ENCODE results near the gene NUDT4. TPM values are rescaled to one million over a fixed set of nuclear protein-coding genes. Genes with fewer than 3 reads are reported as not detected.
A peak's percentile ranks its signal among the peaks of the same experiment; 100 is the strongest.
"Not testable (repeated sequence)": the region's sequence is repeated elsewhere in the genome, so short reads cannot be mapped to it uniquely, and the experiment has no call there.

NUDT4 gene
- total RNA-seq, 1 experiment from 2014 or later, result 42.9 TPM

DNA sequence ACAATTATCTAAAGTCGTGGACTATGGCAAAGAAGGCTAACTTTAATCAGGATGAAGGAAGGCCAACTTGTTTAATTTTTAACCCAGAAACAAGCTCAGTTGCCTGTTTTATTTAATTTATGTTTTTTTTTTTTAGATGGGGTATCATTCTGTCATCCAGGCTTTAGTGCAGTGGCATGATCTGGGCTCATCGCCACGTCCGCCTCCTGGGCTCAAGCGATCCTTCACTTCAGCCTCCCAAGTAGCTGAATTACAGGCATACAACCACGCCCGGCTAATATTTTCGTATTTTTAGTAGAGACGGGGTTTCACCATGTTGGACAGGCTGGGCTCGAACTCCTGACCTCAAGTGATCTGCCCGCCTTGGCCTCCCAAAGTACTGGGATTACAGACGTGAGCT is 19.7 kb downstream of the NUDT4 start:
- DNase-seq (ENCODE audit: low read depth), result no peak

DNA sequence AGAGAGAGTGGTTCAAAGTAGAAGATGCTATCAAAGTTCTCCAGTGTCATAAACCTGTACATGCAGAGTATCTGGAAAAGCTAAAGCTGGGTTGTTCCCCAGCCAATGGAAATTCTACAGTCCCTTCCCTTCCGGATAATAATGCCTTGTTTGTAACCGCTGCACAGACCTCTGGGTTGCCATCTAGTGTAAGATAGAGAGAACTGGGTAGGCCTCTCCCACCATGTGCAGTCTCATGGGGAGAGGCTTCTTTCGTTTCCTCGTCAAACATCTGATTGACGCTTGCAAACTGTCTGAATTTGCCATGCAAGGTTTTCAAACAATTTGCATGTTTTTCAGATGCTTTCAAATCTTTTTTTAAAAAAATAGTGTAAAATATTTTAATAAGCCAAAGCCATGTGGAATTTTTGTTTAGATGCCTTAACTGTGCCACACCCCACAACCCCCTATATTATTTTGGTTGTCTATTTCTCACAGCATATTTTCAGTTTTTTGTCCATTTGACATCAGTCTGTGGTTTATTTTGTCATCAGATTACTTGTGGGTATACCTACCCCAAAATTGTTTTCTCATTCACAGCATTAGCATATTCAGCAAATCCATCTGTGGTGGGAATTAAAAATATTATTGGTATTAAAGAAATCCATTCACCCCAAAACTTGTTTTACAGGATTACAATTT is 21.6 kb downstream of the NUDT4 start:
- not testable (repeated sequence) for DNase-seq (ENCODE audit: low read depth)

DNA sequence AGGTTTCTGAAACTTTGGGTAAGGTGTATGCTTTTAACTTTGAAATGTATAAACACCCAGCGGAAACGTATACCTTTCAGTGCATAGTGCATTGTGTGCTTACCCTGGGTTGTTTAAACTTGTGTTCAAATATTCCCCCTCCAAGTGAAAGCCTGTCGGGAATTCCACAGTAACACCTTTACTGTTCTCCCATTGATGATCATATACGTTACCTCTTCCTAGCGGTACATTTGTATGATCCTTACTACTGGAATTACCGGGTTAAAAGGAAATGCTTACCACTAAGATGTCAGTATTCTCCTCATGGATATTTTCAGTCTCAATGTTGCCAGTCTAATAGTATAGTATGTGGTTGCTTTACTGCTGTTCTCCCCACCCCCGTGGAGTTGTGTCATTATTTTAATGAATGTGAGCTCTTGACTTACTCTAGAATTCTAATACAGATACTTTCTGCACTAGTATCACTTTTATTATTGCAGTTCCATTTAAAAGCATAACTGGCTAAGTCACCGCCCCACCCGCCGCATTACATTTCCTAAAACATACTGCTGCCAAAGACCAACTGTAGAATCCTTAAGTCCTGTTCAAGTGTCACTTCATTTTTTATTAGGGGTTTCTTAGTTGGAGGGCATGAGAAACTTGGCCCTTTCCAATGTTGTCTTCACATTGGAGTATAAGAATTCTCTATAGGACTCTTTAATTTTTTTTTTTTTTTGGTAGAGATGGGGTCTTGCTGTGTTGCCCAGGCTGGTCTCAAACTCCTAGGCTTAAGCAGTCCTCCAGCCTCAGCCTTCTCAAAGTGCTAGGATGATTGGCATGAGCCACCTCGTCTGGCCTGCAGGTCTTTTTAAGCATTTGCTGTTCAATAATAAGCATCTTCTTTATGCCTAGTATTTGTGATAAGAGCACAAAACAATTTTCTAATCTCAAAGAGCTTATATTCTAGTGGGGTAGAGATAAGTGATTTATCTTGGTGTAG is 24.9 kb downstream of the NUDT4 start:
- DNase-seq (ENCODE audit: low read depth), result no peak

DNA sequence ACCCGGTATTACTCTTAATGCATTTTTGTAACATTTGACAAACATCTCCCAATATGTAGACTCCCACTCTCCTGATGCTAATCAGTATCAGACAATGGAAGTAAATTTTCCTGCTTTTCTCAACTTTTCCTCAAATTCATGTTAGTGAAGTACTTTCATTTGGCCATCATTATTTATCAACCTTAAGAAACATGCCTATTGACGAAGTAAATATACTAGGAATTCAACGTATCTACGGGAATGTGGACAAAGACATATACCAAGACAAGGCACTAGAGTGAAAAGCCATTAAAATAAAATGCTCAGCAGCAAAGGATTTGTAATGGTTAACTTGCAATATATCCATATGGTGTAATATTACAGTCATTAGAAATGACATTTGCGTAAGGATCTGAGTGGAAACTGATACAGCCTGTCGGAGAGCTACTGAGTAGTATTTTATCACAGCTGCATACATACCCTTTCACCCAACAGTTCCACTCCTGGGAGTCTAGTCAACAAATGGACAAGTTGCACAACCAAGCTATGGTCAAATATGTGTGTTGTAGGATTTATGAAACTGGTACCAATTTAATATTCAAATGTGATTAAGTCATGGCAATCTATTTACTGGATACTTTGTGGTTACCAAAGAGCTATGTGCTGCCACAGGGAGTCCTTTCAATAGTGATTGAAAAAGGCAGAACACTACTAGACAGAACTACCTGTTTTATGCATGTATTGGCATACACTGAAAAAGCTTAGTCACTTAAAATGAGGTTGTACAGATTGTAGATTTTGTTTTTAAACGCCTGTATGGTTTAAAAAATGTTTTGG is 26.5 kb downstream of the NUDT4 start:
- DNase-seq (ENCODE audit: low read depth), result no peak

DNA sequence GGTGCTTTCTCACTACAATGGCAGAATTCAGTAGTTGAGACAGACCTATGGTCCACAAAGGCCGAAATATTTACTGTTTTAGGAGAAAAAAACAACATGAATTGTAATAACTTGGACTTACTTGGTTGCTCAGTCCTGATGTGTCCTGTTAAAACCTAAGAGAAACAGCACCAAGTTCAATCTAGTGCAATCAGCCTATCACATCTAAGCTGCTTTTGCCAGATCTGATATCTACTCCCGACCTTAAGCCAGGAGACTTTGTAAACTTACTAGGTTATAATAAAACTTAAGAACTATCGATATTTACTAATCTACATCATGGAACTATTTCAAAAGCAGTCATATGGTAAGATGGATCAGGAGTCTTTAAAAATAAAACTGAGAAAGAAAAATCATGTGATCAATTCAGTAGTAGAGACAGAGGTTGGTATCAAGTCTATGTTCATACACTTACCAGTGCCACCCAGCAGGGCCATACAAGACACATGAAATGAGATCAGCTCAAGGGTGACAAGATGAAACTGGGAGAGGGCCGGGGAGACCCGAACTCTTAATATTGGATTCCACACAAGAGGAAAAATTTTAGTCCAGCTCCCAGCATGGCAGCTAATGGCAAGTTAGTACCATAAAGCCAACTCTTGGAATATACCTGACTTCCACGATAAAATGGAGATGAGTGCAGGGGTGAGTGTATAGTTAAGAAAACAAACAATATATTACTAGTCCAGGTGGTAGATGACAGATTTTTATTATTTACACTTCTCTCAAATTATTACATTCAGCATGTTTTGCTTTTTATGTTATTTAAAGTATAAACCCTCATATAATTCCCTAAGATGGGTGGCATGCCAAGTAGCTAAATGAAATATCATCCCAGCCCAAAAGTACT is 27.5 kb downstream of the NUDT4 start:
- DNase-seq (ENCODE audit: low read depth), result no peak

DNA sequence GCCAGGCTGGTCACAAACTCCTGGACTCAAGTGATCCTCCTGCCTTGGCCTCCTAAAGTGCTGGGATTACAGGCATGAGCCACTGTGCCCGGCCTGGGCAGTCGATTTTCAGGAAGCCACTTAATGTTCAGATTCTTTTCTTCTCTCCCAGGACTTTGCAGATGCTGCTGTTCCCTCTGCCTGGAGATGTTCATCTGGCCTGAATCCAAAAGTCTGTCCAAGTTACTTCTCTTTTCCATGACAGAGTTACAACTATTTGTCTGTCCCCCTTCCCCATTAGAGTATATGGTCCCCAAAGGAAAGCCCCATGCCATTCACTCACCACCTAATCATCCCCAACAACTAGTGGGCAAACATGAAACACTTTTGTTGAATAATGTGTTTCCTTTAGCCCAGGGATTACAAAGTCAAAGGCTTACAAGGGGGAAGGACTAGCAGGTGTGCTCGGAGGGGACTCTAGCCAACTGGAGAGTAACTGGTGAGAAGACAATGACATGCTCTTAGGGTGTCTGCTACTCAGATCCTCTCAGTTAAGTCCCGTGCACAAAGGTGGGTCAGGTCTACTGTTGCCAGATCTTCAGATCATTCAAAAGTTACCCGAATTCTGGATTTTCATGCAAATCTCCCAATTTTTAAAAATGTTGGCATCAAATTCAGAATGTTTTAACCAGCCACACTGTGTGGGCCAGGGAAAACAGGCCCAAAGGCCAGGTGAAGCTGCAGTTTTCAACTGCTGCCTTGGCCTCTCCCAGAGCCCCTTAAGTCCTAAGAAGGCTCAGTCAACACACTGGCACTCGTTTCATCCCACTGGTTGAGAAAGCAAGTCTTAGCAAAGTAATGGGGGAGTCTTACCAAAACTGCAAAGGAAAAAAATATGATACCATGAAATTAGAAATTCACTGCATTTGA is 29.6 kb downstream of the NUDT4 start:
- no peak for DNase-seq (ENCODE audit: low read depth)

DNA sequence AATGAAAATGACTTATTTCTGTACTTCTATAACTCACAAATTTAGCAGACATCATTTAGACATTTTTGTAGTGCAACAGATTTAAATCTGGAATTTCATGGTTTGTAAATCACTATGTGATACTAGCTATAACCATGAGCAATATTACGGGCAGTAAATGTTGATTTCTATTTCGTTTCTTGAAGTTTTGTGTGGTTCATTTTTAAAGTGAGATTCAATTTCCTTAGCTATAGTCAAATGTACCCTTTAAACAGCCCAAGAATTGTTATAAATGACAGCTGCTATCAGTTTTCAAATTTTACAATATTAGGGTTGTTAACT is 30.2 kb downstream of the NUDT4 start:
- no peak for DNase-seq (ENCODE audit: low read depth)

DNA sequence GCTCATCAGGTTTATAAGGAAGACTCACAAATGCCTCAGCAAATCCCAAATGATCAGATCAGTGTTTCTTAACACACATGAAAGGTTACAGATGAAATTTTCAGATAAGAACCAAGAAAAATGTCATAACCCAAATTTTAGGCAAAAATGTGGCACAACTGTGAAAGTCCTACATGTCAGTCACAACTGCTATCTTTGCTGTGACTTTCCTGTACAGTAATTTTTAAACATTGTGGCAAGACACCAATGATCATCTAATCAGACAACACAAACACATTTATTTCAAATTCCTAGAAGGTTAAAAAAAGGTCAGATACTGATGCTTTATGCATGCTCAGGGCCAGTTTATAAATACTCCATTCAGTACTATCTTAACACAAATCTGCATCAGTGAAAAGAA is 31.1 kb downstream of the NUDT4 start:
- no peak for DNase-seq (ENCODE audit: low read depth)

DNA sequence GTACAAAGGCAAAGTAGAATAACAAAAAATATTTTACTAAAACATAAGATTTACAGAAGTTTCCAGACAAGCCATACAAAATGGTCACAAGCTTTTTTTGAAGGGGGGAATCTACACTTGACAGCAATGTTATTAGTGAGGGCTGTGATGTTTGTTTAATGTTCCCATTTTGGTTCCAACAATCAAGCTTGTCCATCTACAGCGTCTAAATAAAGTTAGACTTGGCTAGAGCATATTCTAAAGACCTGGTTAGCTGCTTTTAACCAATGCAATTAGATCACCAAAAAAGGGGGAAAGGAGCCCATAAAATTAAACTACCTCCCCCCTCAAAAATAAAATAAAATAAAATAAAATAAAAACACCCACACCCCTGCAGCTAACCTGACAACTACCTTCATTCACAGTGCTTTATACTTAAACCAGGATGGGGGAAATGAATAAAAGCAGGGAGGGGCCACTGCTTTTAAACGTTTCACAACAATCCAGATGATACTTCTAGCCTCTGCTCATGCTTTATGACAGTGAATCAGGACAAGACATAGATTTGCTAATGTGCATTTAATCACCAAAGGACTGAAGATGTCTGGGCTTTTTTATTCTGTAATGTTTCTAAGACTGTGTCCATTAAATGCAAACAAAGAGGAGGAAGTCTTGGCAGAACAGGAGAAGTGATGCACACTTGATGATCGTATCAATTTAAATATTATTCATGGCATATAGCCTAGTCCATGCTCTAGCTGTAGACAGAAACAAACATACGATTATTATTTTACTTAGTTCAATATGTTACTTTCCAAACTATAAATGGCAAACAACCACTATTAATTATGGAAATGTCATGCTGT is 31.8 kb downstream of the NUDT4 start:
- not testable (repeated sequence) for DNase-seq (ENCODE audit: low read depth)

DNA sequence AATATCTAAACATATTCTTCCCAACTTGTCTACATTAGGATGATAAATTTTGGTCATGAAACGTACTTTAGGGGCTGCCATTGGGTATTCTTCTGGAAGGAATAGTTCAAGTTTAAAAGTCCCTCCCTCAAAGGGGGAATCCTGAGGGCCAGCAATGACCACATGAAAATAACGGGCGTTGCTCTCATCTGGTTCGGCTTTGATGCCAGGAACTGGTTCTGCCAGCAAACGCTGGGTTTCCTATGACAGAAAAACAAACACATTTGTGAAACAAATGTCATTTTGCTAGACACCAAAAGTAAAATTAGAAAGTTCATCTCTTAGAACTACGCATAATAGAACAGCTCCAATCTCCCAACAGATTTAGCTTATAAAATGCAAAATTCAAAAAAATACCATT is 33.3 kb downstream of the NUDT4 start:
- DNase-seq (ENCODE audit: low read depth), result not testable (repeated sequence)

DNA sequence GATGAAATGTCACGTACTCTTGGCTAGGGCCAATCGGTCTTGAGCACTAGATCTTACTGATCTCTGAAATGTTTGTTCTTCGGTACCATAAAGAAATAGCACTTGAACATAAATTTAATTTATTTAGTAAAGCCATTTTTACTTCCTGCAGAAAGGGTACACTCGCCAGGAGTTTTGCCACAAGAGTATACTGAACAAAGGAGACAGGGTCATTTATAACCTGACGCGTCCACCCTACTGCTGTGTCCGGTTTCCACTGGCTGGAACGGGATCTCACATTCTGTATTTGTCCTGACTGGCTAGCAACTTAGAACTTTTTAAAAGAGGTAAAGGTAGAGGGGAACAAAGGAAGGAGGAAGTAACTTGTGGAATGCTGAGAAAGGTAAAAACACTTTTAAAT is 34.7 kb downstream of the NUDT4 start:
- not testable (repeated sequence) for DNase-seq (ENCODE audit: low read depth)

DNA sequence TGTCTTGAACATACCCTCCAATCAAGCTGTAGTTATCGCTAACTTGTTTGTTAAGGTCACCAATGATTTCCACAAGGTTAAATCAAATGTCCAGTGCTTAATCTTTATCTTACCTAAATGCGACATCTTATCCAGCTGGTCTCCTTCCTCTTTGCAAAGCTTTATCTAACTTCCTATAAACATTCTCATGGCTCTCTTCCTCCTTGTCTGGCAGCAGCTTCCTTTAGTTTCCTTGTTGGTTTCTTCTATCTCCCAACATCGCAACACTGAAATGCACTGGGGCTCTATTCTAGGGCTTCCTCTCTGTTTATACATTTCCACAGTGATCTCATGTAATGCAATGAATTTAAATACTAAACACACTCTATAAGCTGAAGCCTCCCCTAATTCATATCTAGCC is 35.3 kb downstream of the NUDT4 start:
- no peak for DNase-seq (ENCODE audit: low read depth)

DNA sequence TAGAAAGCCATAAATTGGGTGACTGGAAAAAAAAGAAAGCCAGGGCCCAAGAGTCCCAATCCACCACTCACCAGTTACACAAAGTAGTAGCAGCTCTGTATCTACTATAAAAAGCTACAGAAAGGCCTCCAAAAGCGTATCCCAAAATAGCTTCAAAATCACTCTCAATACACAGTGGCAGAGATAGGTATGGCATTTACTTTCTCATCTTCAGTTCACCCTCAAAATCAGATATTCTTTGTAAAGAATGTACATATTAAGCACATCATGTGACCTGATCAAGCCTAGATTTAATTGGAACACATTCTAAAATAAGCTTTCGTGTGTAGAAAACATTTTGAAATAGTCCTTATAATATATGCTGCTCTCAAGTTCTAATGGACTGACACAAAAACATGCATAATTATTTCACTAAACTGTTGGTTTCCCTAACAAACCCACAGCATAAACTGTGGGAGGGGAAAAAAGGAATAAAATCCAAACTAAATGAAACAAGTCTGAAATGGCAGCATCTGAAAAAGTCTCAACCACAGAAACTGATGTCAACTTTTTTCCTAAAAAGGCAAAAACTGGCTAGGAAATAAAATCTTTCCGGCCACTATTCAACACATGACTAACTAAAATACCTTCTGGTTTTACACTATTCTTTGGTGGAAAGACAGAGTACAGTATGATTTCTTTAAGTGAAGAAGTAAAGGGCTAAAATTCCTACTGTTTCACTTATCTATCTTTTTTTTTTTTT is 38.2 kb downstream of the NUDT4 start:
- no peak for DNase-seq (ENCODE audit: low read depth)

DNA sequence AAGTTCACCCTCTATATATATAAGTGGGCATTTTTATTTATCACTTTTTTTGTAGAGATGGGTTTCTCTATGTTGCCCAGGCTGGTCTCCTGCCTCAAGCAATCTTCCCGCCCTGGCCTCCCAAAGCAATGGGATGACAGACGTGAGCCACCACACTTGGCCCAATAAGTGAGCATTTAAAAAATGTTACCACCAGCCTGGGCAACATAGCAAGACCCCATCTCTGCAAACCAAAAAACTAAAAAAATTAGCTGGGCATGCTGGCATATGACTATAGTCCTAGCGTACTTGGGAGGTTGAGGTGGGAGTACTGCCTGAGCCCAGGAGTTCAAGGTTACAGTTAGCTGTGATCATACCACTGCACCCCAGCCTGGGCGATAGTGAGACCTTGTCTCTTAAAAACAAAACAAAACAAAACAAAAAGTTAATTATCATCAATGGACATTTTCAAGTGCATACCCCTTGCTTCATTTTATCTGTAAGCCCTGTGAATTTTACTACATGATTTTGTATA is 40.3 kb downstream of the NUDT4 start:
- DNase-seq (ENCODE audit: low read depth), result no peak

DNA sequence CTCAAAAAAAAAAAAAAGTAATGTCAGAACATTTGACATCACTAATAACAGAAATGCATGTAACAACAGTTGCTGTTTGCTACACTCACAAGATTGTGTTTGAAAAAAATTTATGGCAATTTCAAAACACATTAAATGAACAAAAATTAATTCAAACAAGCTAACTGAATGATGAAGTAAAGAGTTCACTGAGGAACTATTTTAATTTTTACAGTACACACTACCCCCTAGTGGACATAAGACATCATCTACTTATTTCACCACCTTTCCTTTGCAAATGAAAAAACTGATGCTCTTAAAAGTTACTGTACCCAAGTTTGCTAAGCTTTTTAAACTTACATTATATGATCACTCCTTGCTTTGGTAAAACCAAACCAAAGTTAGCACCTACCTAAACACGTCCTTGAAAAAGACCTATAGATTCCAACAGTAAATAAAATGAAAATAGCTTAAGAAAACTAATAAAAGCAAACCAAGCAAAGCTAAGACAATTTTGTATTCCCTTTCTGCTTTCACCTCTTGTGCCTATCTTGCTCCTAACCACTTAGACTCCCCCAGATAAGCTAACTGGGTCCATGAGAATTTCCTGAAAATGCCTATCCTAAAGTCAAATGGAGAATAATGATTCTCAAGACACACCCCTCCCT is 41.8 kb downstream of the NUDT4 start:
- DNase-seq (ENCODE audit: low read depth), result peak; percentile 39

DNA sequence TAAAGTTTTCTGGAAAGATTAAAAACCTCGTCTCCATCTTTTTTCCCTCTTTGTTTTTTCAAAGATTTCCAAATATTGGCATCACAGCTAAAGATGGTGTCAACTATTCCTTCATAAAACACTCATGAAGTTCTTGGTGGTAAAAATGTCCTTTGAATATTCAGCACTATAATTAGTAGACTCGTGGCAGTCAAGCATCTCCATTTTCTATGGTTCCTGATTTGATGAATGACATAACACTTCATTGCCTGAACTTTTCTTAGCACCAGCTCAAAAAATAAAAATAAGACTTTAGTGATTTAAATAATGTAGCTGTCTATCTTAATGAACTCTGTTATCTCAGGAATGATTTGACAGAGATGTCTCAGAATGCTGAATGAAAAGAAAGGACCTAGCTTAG is 44.3 kb downstream of the NUDT4 start:
- no peak for DNase-seq (ENCODE audit: low read depth)

DNA sequence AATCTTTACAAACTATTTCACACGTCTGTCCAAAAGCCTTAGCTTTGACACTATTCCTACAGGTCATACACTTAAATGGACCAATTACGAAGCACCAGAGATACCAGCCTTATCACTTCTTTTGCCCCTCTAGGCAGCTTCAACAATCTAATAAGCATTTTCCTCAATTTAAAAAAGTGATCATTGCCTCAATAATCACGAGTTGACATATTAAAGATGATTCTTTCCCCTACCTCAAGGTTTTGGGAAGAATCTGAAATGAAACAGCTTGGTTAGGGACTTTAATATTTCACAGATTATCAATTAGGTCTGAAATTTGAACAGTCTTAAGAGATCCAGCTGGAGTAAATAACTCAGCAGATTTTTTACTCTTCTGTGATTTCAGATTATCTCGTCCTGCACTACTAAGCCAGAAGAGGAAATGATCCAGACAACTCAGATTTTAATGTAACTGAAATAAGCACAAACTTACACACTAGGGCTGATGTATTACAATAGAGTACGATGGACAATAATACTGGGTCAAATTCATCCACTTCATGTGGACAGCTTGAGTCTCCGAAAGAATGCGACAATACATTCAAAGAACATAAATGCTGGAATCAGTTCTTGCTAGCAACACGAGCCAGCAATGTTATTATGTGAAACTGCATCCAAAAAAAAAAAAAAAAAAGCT is 48.1 kb downstream of the NUDT4 start:
- no peak for DNase-seq (ENCODE audit: low read depth)

Measured in HT1080 (cell line).